Measurements from ENCODE around the gene OR5D14.

DNA sequence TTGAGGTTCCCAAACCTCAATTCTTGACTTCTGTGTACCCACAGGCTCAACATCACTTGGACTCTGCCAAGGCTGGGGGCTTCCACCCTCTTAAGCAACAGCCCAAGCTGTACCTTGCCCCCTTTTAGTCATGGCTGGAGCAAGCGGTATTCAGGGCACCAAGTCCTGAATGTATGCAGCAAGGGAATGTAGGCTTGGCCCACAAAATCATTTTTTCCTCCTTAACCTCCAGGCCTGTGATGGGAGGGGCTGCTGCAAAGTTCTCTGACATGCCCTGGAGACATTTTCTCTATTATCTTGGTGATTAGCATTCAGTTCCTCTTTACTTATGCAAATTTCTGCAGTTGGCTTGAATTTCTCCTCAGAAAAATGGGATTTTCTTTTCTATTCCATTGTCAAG, 10.9 kb downstream of the OR5D14 start:
- TF ChIP-seq, protein P1, sequence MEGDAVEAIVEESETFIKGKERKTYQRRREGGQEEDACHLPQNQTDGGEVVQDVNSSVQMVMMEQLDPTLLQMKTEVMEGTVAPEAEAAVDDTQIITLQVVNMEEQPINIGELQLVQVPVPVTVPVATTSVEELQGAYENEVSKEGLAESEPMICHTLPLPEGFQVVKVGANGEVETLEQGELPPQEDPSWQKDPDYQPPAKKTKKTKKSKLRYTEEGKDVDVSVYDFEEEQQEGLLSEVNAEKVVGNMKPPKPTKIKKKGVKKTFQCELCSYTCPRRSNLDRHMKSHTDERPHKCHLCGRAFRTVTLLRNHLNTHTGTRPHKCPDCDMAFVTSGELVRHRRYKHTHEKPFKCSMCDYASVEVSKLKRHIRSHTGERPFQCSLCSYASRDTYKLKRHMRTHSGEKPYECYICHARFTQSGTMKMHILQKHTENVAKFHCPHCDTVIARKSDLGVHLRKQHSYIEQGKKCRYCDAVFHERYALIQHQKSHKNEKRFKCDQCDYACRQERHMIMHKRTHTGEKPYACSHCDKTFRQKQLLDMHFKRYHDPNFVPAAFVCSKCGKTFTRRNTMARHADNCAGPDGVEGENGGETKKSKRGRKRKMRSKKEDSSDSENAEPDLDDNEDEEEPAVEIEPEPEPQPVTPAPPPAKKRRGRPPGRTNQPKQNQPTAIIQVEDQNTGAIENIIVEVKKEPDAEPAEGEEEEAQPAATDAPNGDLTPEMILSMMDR (IDR thresholded peaks at IDR 0.05), result no peak
- no peak for TF ChIP-seq POLR2A (IDR thresholded peaks at IDR 0.05)

All from testis (tissue), 2 donors.